ENCODE data around the gene CD200.
A peak's percentile ranks its signal among the peaks of the same experiment; 100 is the strongest.
"Not testable (repeated sequence)": the region's sequence is repeated elsewhere in the genome, so short reads cannot be mapped to it uniquely, and the experiment has no call there.

The CD200 gene

GRCh38 chr3:112391648-112392047 lies 58.7 kb downstream of the CD200 start:
- DNase-seq = peak in 4 of 14 donors; percentile 40 to 66 (median 55)

- no peak for DNase-seq
These were observed 59.7 kb downstream of the CD200 start for GRCh38 chr3:112392393-112393359.

DNA sequence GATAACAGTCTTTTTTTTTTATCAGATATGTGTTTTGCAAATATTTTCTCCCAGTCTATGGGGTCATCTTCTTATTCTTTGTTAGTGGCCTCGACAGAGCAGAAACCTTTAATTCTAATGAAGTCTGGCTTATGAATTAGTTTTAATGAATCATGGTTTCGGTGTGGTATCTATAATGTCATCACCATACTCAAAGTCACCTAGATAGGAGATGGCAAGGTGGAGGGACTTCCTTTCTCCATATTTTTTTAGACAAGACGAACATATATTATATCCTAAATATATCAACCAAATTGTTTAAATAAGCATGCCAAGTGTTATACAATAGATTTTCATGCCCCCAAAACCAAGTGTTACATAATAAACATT lies 60.4 kb downstream of the CD200 start:
- DNase-seq = no peak

- DNase-seq = peak in 2 of 14 donors; percentile 2 to 7
These were observed 61.2 kb downstream of the CD200 start for GRCh38 chr3:112394003-112394640.

DNA sequence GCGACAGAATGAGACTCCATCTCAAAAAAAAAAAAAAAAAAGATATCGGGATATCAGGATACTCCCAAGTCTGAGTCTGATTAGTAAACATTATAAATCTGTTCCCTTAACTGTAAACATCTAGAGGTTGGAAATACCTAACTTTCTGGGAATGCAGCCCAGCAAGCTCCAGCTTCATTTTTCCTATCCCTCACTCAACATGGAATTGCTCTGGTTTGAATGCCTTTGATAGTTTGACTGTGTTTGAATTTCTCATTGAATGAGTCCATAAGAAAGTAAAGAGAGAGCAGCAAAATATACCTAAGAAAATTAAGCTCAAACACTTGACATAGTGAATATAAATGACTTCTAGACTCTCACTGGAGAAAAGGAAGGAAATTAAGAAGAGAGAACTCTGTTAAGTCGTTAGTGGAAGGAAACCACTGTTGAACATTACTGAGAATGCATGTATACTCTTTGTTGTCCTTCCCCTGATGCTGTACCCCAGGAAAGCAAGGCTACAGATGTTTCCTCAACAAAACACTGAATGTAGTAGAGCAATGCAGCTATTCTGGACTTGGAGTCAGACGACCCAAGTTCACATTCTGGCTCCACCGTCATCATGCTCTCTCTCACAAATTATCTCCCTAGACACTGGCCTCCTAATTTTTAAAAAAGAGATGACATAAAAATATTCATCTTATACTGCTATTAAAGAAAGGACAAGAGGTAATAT lies 62.4 kb downstream of the CD200 start:
- DNase-seq = no peak

- no peak for DNase-seq
These were observed 62.9 kb downstream of the CD200 start for GRCh38 chr3:112395896-112396290.

GRCh38 chr3:112397556-112397955 lies 64.6 kb downstream of the CD200 start:
- no peak for DNase-seq

DNA sequence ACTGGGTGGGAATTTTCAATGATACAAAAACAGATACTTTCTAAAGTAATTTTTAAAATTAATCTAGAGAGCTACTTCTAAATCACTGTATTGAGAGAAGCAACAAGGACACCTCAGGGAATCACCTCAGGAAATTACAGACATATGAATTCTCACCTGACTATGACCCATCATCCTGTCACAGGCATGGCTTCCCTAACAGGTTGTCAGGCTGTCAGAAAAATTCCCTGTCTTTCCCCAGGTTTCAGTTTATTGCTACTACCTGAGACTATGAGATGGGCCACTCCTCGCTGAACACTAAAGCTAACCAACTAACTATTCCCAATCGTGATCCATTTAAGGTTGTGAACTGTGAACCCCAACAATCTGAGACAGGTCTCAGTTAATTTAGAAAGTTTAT lies 66.1 kb downstream of the CD200 start:
- no peak for DNase-seq

DNA sequence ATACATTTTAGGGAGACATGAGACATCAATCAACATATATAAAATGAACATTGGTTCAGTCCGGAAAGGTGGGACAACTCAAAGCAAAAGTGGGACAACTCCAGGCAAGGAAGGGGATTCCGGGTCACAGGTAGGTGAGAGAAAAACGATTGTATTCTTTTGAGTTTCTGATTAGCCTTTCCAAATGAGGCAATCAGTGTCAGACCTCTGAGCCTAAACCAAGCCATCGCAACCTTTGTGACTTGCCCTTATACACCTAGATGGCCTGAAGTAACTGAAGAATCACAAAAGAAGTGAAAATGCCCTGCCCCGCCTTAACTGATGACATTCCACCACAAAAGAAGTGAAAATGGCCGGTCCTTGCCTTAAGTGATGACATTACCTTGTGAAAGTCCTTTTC lies 66.6 kb downstream of the CD200 start:
- DNase-seq = not testable (repeated sequence)

DNA sequence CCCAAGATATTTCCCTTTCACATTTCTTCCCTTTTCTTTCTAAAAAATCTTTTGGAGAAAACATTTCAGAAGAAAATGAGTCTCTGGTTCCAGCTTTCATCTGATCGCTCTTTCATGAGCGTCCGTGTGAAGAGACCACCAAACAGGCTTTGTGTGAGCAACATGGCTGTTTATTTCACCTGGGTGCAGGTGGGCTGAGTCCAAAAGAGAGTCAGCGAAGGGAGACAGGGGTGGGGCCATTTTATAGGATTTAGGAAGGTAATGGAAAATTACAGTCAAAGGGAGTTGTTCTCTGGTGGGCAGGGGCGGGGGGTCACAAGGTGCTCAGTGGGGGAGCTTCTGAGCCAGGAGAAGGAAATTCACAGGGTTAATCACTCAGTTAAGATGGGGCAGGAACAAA lies 67.4 kb downstream of the CD200 start:
- DNase-seq = not testable (repeated sequence)

- no peak for DNase-seq
These were observed 68.7 kb downstream of the CD200 start for GRCh38 chr3:112401617-112402016.

- no peak for DNase-seq
These were observed 70.1 kb downstream of the CD200 start for GRCh38 chr3:112403103-112403502.

DNA sequence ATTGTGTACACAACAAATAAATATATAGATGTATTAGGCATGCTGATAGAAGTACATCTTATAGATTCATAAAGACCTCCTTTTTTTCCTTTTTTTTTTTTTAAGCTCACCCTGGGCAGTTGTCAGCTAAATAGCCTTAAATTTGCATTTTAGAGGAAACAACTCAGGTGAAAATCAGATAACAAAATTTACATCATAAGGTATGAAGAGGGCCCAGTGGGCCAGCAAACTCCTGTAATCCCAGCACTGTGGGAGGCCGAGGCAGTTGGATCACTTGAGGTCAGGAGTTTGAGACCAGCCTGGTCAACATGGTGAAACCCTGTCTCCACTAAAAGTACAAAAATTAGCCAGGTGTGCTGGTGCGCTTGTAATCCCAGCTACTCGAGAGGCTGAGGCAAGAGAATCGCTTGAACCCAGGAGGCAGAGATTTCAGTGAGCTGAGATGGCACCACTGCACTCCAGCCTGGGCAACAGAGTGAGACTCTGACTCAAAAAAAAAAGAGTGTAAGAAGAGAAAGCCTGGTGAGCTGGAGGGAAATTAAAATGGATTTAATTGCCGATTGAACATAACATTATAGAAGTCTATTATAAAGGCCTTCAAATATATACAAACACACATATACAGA lies 72.1 kb downstream of the CD200 start:
- not testable (repeated sequence) for DNase-seq

DNA sequence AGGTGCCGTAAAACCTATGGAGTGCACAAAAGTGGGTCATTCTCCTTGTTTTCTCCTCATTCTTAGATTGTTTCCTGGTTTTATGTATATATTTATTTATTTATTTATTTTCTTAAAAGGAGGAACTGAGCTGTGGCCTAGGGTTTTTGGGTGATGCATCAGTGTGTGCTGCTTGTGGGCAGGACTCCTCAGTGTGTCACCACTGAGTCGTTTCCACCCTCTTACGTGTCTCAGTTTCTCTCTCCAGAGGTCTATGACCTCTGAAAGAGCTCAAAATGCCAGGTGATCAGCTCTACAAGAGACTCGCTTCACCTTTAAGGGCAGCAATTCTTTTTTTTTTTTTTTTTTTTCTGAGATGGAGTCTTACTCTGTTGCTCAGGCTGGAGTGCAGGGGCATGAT lies 72.9 kb downstream of the CD200 start:
- no peak for DNase-seq

DNA sequence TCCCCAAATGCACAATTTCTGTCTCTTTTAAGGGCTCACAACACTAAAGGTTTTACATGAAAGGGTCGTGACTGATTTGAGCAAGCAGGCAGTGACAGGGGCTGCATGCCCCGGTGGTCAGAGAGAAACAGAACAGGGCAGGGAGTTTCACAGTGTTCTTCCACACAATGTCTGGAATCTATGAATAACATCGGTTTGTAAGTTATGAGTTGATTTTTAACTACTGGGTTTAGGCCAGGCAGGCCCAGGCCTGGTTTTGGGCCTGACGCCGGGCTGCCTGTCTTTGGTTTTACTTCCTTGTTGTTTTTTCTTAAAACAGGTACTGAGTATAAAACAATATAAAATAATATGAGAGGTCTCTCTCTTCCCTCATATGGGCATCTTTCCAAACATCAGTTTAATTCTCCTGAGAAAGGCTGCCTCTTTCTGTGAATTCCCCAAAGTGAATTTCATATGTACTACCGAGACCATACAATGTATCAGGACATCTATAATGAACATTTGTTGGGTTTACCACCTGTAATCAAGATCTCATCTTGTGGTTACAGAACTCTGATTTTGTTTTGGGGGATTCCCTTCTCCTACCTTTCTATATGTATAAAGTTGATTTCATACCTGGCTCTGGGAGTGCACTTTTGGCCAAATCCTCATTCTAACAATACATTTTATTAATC lies 74.4 kb downstream of the CD200 start:
- DNase-seq = peak in 1 of 14 donors; percentile 3

- no peak for DNase-seq
These were observed 75.1 kb downstream of the CD200 start for GRCh38 chr3:112407888-112408702.

- no peak for DNase-seq
These were observed 76.1 kb downstream of the CD200 start for GRCh38 chr3:112409041-112409440.

GRCh38 chr3:112411425-112411824 lies 78.5 kb downstream of the CD200 start:
- no peak for DNase-seq
